MCF 10A (cell line): Measurements from ENCODE around the gene RPS6KA2. TPM values are rescaled to one million over a fixed set of nuclear protein-coding genes. Genes with fewer than 3 reads are reported as not detected.

Experiments used
- BruUV-seq: library from RNA; stranded (reverse); fragments of 400-500 nt; replicated peaks from 2 replicates; lab custom pipeline; 2021; lab: Mats Ljungman, UMichigan
- CTCF ChIA-PET: fragments of 300-600 bp; sonication (Branson Sonifier 250); formaldehyde crosslinking; extraction: SDS; loops from one replicate; lab custom pipeline; 2021; ENCODE audit warnings: antibody characterized with exemption, inconsistent platforms; lab: Yijun Ruan, JAX
- POLR2A ChIA-PET: fragments of 300-600, 350-650 bp; sonication (Branson Sonifier 250); formaldehyde crosslinking; extraction: SDS; loops from one replicate; lab custom pipeline; 2020; ENCODE audit warnings: antibody characterized with exemption, inconsistent platforms; lab: Yijun Ruan, JAX
- DNase-seq: peaks from one replicate; pipeline ENCODE4 v3.0.0-alpha.2; 2018; ENCODE audit not compliant: unreplicated experiment
- H3K27ac Mint-ChIP-seq: one replicate; pipeline ENCODE4 v1.8.0; 2022; ENCODE audit warnings: mild to moderate bottlenecking, low read depth, mixed read lengths; ENCODE audit not compliant: unreplicated experiment
- H3K27me3 Mint-ChIP-seq: one replicate; pipeline ENCODE4 v1.8.0; 2022; ENCODE audit warnings: mixed read lengths; ENCODE audit not compliant: insufficient read depth, unreplicated experiment
- H3K36me3 Mint-ChIP-seq: one replicate; pipeline ENCODE4 v1.8.0; 2022; ENCODE audit warnings: mild to moderate bottlenecking, moderate library complexity, mixed read lengths; ENCODE audit not compliant: insufficient read depth, unreplicated experiment
- H3K4me1 Mint-ChIP-seq: one replicate; pipeline ENCODE4 v1.8.0; 2022; ENCODE audit warnings: mixed read lengths; ENCODE audit not compliant: insufficient read depth, unreplicated experiment
- H3K4me3 Mint-ChIP-seq: one replicate; pipeline ENCODE4 v1.8.0; 2022; ENCODE audit warnings: mild to moderate bottlenecking, moderate library complexity, mixed read lengths; ENCODE audit not compliant: unreplicated experiment
- H3K9me3 Mint-ChIP-seq: one replicate; pipeline ENCODE4 v1.8.0; 2022; ENCODE audit warnings: mixed read lengths; ENCODE audit not compliant: unreplicated experiment
- CTCF ChIP-seq: fragments of 200-600 bp; IDR thresholded peaks from one replicate; pipeline ENCODE4 v1.8.0; 2022; ENCODE audit warnings: antibody characterized with exemption, mild to moderate bottlenecking; ENCODE audit not compliant: unreplicated experiment
- intact Hi-C: fragments of 100-400 bp; cut with micrococcal nuclease; formaldehyde crosslinking; loops from 2 replicates; pipeline ENCODE4 v1.14.1; 2022
- total RNA-seq: library from RNA; stranded (reverse); gene quantifications from 2 replicates; pipeline ENCODE4 v1.2.3, GENCODE V29; 2022

RPS6KA2 gene
- total RNA-seq, 1 experiment from 2014 or later, result 126 TPM

- Mint-ChIP-seq H3K4me1 (peaks cover 28% of the 10 kb centered on the region), H3K36me3 (peaks cover 66% of the 10 kb centered on the region), H3K9me3 (no peaks in the 10 kb centered on the region), H3K4me3 (no peak overlapping the region), H3K27me3 (no peaks in the 10 kb centered on the region), H3K27ac (no peak overlapping the region)
- ChIA-PET POLR2A (no interaction called here), CTCF (interaction anchor here (0.6 to 1.0 kb wide), 2 partner anchors 12 to 242 kb away, joined by 3 to 4 read pairs; no protein-coding TSS in a partner anchor)
- no peak for TF ChIP-seq CTCF
- intact Hi-C loops, result no loop called here
- no peak for DNase-seq
- no TSS peak for BruUV-seq
Observed at GRCh38 chr6:166545156-166546034, 81.7 kb downstream of the RPS6KA2 start.

- no peak overlapping the region for H3K4me3 Mint-ChIP-seq
- intact Hi-C loops, result no loop called here
- ChIA-PET CTCF (interaction anchor here (0.7 kb wide), 1 partner anchor 20 kb away, joined by 4 read pairs; no protein-coding TSS in a partner anchor), POLR2A (interaction anchor here (0.6 to 0.8 kb wide), 2 partner anchors 10 to 13 kb away, joined by 3 read pairs; no protein-coding TSS in a partner anchor)
- no peaks in the 10 kb centered on the region for H3K27me3 Mint-ChIP-seq
- no TSS peak for BruUV-seq
- H3K9me3 Mint-ChIP-seq, result no peaks in the 10 kb centered on the region
- DNase-seq, result no peak
- no peak for TF ChIP-seq CTCF
- peaks cover 59% of the 10 kb centered on the region for H3K36me3 Mint-ChIP-seq
- H3K27ac Mint-ChIP-seq, result no peak overlapping the region
- peaks cover 28% of the 10 kb centered on the region for H3K4me1 Mint-ChIP-seq
Observed at GRCh38 chr6:166544296-166544605, 82.8 kb downstream of the RPS6KA2 start.

- H3K36me3 Mint-ChIP-seq, result peaks cover 62% of the 10 kb centered on the region
- CTCF ChIA-PET, result interaction anchor here (0.7 kb wide), 1 partner anchor 19 kb away, joined by 4 read pairs; no protein-coding TSS in a partner anchor
- H3K27me3 Mint-ChIP-seq, result no peaks in the 10 kb centered on the region
- TF ChIP-seq CTCF, result no peak
- H3K4me1 Mint-ChIP-seq, result peaks cover 28% of the 10 kb centered on the region
- POLR2A ChIA-PET, result interaction anchor here (0.6 to 0.8 kb wide), 2 partner anchors 10 to 13 kb away, joined by 3 read pairs; no protein-coding TSS in a partner anchor
- DNase-seq, result no peak
- H3K9me3 Mint-ChIP-seq, result no peaks in the 10 kb centered on the region
- H3K4me3 Mint-ChIP-seq, result no peak overlapping the region
- intact Hi-C loops, result no loop called here
- H3K27ac Mint-ChIP-seq, result no peak overlapping the region
- no TSS peak for BruUV-seq
Observed at GRCh38 chr6:166543603-166544295, 83.3 kb downstream of the RPS6KA2 start.

GRCh38 chr6:166542580-166542912, 84.5 kb downstream of the RPS6KA2 start:
- BruUV-seq, result no TSS peak
- Mint-ChIP-seq H3K4me1 (peaks cover 28% of the 10 kb centered on the region), H3K36me3 (peaks cover 65% of the 10 kb centered on the region), H3K4me3 (no peak overlapping the region), H3K9me3 (no peaks in the 10 kb centered on the region), H3K27me3 (no peaks in the 10 kb centered on the region), H3K27ac (peak overlapping the region; percentile 23)
- intact Hi-C loops, result no loop called here
- peak; percentile 22 for DNase-seq
- ChIA-PET POLR2A (interaction anchor here (1.3 to 3.1 kb wide), 2 partner anchors 14 to 85 kb away, joined by 3 to 12 read pairs; partner anchors contain the start of gene RPS6KA2), CTCF (interaction anchor here (0.7 kb wide), 1 partner anchor 1102 kb away, joined by 3 read pairs; no protein-coding TSS in a partner anchor)
- TF ChIP-seq CTCF, result no peak
